Measurements from ENCODE around the gene WFS1. TPM values are rescaled to one million over a fixed set of nuclear protein-coding genes. Genes with fewer than 3 reads are reported as not detected.

WFS1 gene
- total and polyA plus RNA-seq, 2 of the 8 experiments (the other 6 are each of a cell fraction or from before 2014, with no cell fraction given), result 29.1 to 43.1 TPM

DNA sequence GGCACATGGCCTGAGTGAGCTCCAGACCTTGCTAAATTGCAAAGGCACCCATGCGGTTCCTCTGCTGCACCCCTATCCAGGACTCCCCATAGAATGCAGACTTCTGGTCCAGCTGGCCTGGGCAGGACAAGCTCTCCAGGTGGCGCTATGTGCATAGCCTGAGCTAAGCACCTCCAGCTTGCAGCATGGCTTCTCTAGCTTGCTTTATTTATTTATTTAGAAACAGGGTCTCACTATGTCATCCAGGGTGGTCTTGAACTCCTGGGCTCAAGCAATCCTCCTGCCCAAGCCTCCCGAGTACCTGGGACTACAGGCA, 5.5 kb upstream of the WFS1 start:
- CTCF ChIA-PET (ENCODE audit: partially characterized antibody), result interaction anchor here (0.8 to 37.7 kb wide), 10 partner anchors 11 to 270 kb away, joined by 3 to 908 read pairs (median 5); partner anchors contain the start of gene WFS1
- DNase-seq (ENCODE audit: low read depth in 1 of 2, low spot score in 2 of 2) (peak in 1 of 2 experiments; percentile 58), FAIRE-seq (no peak)

More for the DNA sequence above, 5.5 kb upstream of the WFS1 start:
- Histone ChIP-seq H3K4me3 (ENCODE audit: extremely low read depth in 1 of 4, insufficient read depth in 2 of 4, low read depth in 3 of 4, low read length in 4 of 4) (no peak overlapping the region), H2BK15ac (ENCODE audit: low read length) (no peak overlapping the region), H2BK5ac (ENCODE audit: low read depth, low read length) (peak overlapping the region; percentile 66), H3K18ac (ENCODE audit: extremely low read depth, low read length) (no peak overlapping the region), H2AK5ac (ENCODE audit: low read depth, low read length) (no peak overlapping the region), H3K4me1 (replicated peaks in 1 of 4; ENCODE audit: control insufficient read depth in 3 of 4, insufficient read depth in 4 of 4, low read length in 3 of 4) (peaks cover 3 to 8% (median 4%) of the 10 kb centered on the region in 4 experiments), H3K23me2 (ENCODE audit: low read depth, low read length) (peaks cover 4% of the 10 kb centered on the region; the same call in 1 of the 2 replicates), H3K14ac (ENCODE audit: insufficient read length) (no peak overlapping the region), H3K27ac (ENCODE audit: low read depth, low read length) (0 out of 2 replicates have a peak overlapping the region, but pooled peaks have one; percentile 4), H3K4ac (replicated peaks; ENCODE audit: insufficient read length, low read depth, low read length) (no peak overlapping the region), H3K27me3 (replicated peaks in 1 of 4; ENCODE audit: control insufficient read depth in 3 of 4, extremely low read depth in 1 of 4, insufficient read depth in 3 of 4, low read length in 3 of 4) (peaks cover 0 to 4% (median 0%) of the 10 kb centered on the region in 4 experiments; a peak in 3 of 7 replicates), H3K9me3 (ENCODE audit: insufficient read depth in 2 of 2, low read depth in 1 of 2, low read length in 1 of 2) (no peaks in the 10 kb centered on the region), H2BK20ac (ENCODE audit: low read length) (peak overlapping the region; percentile 98; the same call in 1 of the 2 replicates), H3K4me2 (ENCODE audit: insufficient read depth in 1 of 2, low read depth in 2 of 2, low read length in 2 of 2) (no peak overlapping the region), H4K8ac (ENCODE audit: extremely low read depth, insufficient read depth, low read length) (no peak overlapping the region), H3K9ac (replicated peaks in 1 of 4; ENCODE audit: extremely low read depth in 1 of 4, low read depth in 3 of 4, low read length in 3 of 4) (no peak overlapping the region), H3K56ac (replicated peaks; ENCODE audit: insufficient read length, low read depth, low read length) (no peak overlapping the region), H2AFZ (ENCODE audit: low read length) (no peak overlapping the region), H4K20me1 (replicated peaks in 1 of 2; ENCODE audit: control insufficient read depth in 1 of 2, insufficient read depth in 2 of 2, low read length in 2 of 2) (no peaks in the 10 kb centered on the region), H3K36me3 (ENCODE audit: control insufficient read depth in 2 of 4, insufficient read depth in 4 of 4, low read length in 3 of 4) (no peaks in the 10 kb centered on the region), H2BK12ac (ENCODE audit: low read depth, low read length) (peak overlapping the region; percentile 84; the same call in 1 of the 2 replicates), H2BK120ac (replicated peaks; ENCODE audit: low read depth, low read length) (no peak overlapping the region), H3K79me2 (ENCODE audit: control insufficient read depth in 1 of 2, insufficient read depth in 2 of 2, low read length in 2 of 2) (no peaks in the 10 kb centered on the region), H3K23ac (ENCODE audit: insufficient read length) (no peak overlapping the region), H3K79me1 (ENCODE audit: low read depth, low read length) (no peaks in the 10 kb centered on the region), H4K5ac (ENCODE audit: insufficient read length, low read depth, low read length) (peak overlapping the region; percentile 38), H4K91ac (replicated peaks; ENCODE audit: insufficient read length, low read length) (peak overlapping the region; percentile 68)
- TF ChIP-seq SIN3A (conservative IDR thresholded peaks at IDR 0.05 in 1 of 2, IDR thresholded peaks at IDR 0.05 in 1 of 2; ENCODE audit: low read depth in 1 of 2, low read length in 2 of 2) (no peak), RAD21 (IDR thresholded peaks at IDR 0.05 in 1 of 2, conservative IDR thresholded peaks at IDR 0.05 in 1 of 2; ENCODE audit: low read depth in 2 of 2, low read length in 2 of 2) (peak; percentile 54 to 73)
- TF ChIP-seq, protein P1, sequence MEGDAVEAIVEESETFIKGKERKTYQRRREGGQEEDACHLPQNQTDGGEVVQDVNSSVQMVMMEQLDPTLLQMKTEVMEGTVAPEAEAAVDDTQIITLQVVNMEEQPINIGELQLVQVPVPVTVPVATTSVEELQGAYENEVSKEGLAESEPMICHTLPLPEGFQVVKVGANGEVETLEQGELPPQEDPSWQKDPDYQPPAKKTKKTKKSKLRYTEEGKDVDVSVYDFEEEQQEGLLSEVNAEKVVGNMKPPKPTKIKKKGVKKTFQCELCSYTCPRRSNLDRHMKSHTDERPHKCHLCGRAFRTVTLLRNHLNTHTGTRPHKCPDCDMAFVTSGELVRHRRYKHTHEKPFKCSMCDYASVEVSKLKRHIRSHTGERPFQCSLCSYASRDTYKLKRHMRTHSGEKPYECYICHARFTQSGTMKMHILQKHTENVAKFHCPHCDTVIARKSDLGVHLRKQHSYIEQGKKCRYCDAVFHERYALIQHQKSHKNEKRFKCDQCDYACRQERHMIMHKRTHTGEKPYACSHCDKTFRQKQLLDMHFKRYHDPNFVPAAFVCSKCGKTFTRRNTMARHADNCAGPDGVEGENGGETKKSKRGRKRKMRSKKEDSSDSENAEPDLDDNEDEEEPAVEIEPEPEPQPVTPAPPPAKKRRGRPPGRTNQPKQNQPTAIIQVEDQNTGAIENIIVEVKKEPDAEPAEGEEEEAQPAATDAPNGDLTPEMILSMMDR (IDR thresholded peaks at IDR 0.05; ENCODE audit: control extremely low read depth in 1 of 3, insufficient read depth in 1 of 3, low read depth in 1 of 3, low read length in 3 of 3), result peak in 2 of 3 experiments; percentile 64 to 65; a peak in 3 of 4 replicates
- WGBS, 2 experiments (ENCODE audit: extremely low coverage in 1 of 2, insufficient coverage in 1 of 2, insufficient read length in 1 of 2, insufficient replicate concordance in 2 of 2, low coverage in 1 of 2, low lambda C conversion rate in 2 of 2, missing lambda C conversion rate in 1 of 2), result 74% methylated on average over 3 of the region's 3 CpGs; no CpG with 5 or more reads in 1 of the 2 experiments
- POLR2A ChIA-PET (ENCODE audit: partially characterized antibody), result no interaction called here
